B cell (primary cell): ENCODE measurements around the gene RNF149. TPM values are rescaled to one million over a fixed set of nuclear protein-coding genes. Genes with fewer than 3 reads are reported as not detected.
"Not testable (repeated sequence)": the region's sequence is repeated elsewhere in the genome, so short reads cannot be mapped to it uniquely, and the experiment has no call there.

Experiments used
- ATAC-seq: fragments of 200-7000 bp; cut with Tn5 transposase; one replicate; pipeline ENCODE4 v1.10.0; 2021; ENCODE audit warnings: low read depth, mild to moderate bottlenecking, moderate number of reproducible peaks, moderate library complexity
- CTCF ChIA-PET: fragments of 350-600 bp; sonication (Branson Sonifier 250); formaldehyde crosslinking; loops from one replicate; lab custom pipeline; 2021; ENCODE audit warnings: antibody characterized with exemption, inconsistent platforms; lab: Charles Lee
- POLR2A ChIA-PET: fragments of 350-600 bp; sonication (Branson Sonifier 250); formaldehyde crosslinking; loops from one replicate; lab custom pipeline; 2021; ENCODE audit warnings: antibody characterized with exemption; lab: Charles Lee
- DNase-seq: peaks from one replicate; pipeline ENCODE4 v3.0.0; 2013
- H2AFZ ChIP-seq: 2 replicates; pipeline ENCODE4 v1.6.1; 2012; ENCODE audit warnings: mild to moderate bottlenecking, low read depth, low read length; ENCODE audit not compliant: insufficient read depth, poor library complexity, severe bottlenecking
- H3K27ac ChIP-seq, 2 donors: 1 replicate in 1 of 2; 2 replicates in 1 of 2; pipeline ENCODE4 v1.5.1; 2012 to 2013; ENCODE audit warnings: low read length in 2 of 2, mild to moderate bottlenecking in 2 of 2, moderate library complexity in 1 of 2
- H3K27me3 ChIP-seq, 4 experiments: fragments of 200-600 bp in 1 of 4; sonication (generic) in 1 of 4; replicated peaks in 1 of 4; 1 replicate in 2 of 4; 2 replicates in 2 of 4; pipeline versions ENCODE4 v1.6.1 to v1.7.0; 2013 to 2016; ENCODE audit warnings: low read length in 3 of 4, mild to moderate bottlenecking in 2 of 4, mixed read lengths in 1 of 4, moderate library complexity in 1 of 4; ENCODE audit not compliant: insufficient read depth in 4 of 4, control insufficient read depth in 3 of 4; ENCODE audit errors: control extremely low read depth in 1 of 4
- H3K36me3 ChIP-seq, 2 experiments: replicated peaks in 1 of 2; 1 replicate in 1 of 2; 2 replicates in 1 of 2; pipeline versions ENCODE4 v1.6.1 to v1.7.1; 2013; ENCODE audit warnings: low read length in 1 of 2; ENCODE audit not compliant: insufficient read depth in 2 of 2, control insufficient read depth in 1 of 2; ENCODE audit errors: control extremely low read depth in 1 of 2, extremely low read depth in 1 of 2
- H3K4me1 ChIP-seq, 2 donors: fragments of 200-600 bp in 1 of 2; sonication (generic) in 1 of 2; 1 replicate in 1 of 2; 2 replicates in 1 of 2; pipeline versions ENCODE4 v1.5.1 to v1.6.1; 2013 to 2017; ENCODE audit warnings: low read length in 2 of 2; ENCODE audit not compliant: control insufficient read depth in 2 of 2, insufficient read depth in 2 of 2
- H3K4me2 ChIP-seq: replicated peaks from 2 replicates; pipeline ENCODE3; 2012; ENCODE audit warnings: mild to moderate bottlenecking, low read depth, low read length; ENCODE audit not compliant: poor library complexity, severe bottlenecking
- H3K4me3 ChIP-seq, 5 experiments: fragments of 200-600 bp in 1 of 5; sonication (generic) in 1 of 5; 1 replicate in 3 of 5; 2 replicates in 2 of 5; pipeline versions ENCODE4 v1.5.1 to v1.7.0; 2011 to 2016; ENCODE audit warnings: low read length in 4 of 5, mild to moderate bottlenecking in 4 of 5, low read depth in 2 of 5, control low read depth in 1 of 5, moderate library complexity in 1 of 5; ENCODE audit not compliant: insufficient read depth in 1 of 5; ENCODE audit errors: control extremely low read depth in 1 of 5, extremely low read depth in 1 of 5
- H3K79me2 ChIP-seq: fragments of 200-600 bp; sonication (generic); one replicate; pipeline ENCODE4 v1.6.0; 2016; ENCODE audit warnings: low read length; ENCODE audit not compliant: control insufficient read depth, insufficient read depth
- H3K9ac ChIP-seq: fragments of 200-600 bp; sonication (generic); 2 replicates; pipeline ENCODE4 v1.6.1; 2017; ENCODE audit warnings: mild to moderate bottlenecking, low read length, moderate library complexity
- H3K9me3 ChIP-seq, 3 donors: one replicate each; pipeline versions ENCODE4 v1.6.1 to v1.7.1; 2013; ENCODE audit warnings: low read length in 2 of 3; ENCODE audit not compliant: control insufficient read depth in 2 of 3, insufficient read depth in 1 of 3; ENCODE audit errors: control extremely low read depth in 1 of 3
- H4K20me1 ChIP-seq: 2 replicates; pipeline ENCODE4 v1.6.0; 2012; ENCODE audit warnings: mild to moderate bottlenecking, low read length; ENCODE audit not compliant: insufficient read depth, control insufficient read depth, poor library complexity, severe bottlenecking
- H3K27ac Mint-ChIP-seq: one replicate; pipeline ENCODE4 v1.8.0; 2021; ENCODE audit warnings: mixed read lengths
- H3K27me3 Mint-ChIP-seq: one replicate; pipeline ENCODE4 v1.8.0; 2021; ENCODE audit warnings: mixed read lengths
- H3K4me1 Mint-ChIP-seq: one replicate; pipeline ENCODE4 v1.8.0; 2021; ENCODE audit warnings: mixed read lengths
- H3K4me3 Mint-ChIP-seq: one replicate; pipeline ENCODE4 v1.8.0; 2021; ENCODE audit warnings: mixed read lengths
- H3K9me3 Mint-ChIP-seq: one replicate; pipeline ENCODE4 v1.8.0; 2022; ENCODE audit warnings: mixed read lengths; ENCODE audit not compliant: insufficient read depth
- CTCF ChIP-seq: fragments of 200-600 bp; IDR thresholded peaks from one replicate; pipeline ENCODE4 v1.8.0; 2022; ENCODE audit warnings: antibody characterized with exemption, mild to moderate bottlenecking
- EZH2 ChIP-seq: IDR thresholded peaks from 2 replicates; pipeline ENCODE4 v1.6.1; 2012; ENCODE audit warnings: borderline replicate concordance, low read depth, mild to moderate bottlenecking, moderate library complexity, low read length; ENCODE audit not compliant: insufficient read depth, poor library complexity, severe bottlenecking
- WGBS: methylation state at CpG from one replicate; pipeline ENCODE4 v1.1.5; 2013; ENCODE audit warnings: missing lambda C conversion rate; ENCODE audit not compliant: insufficient coverage; 5-methylcytosine and 5-hydroxymethylcytosine counted together
- intact Hi-C: fragments of 100-400 bp; cut with micrococcal nuclease; formaldehyde crosslinking; loops from one replicate; pipeline ENCODE4 v1.10.0; 2022
- polyA plus RNA-seq: library from polyadenylated mRNA; depleted of rRNA; stranded (reverse); fragments of >200 nt; gene quantifications from 2 replicates; pipeline ENCODE4 v1.2.3, GENCODE V29; 2012
- total RNA-seq, 2 donors: library from RNA; stranded (reverse); fragments of 120-200 nt in 1 of 2; gene quantifications; 1 replicate in 1 of 2; 2 replicates in 1 of 2; pipeline versions ENCODE4 v1.2.3 to v1.2.4, GENCODE V29; 2013 to 2022

The RNF149 gene
- total and polyA plus RNA-seq, 2 donors (not counting 1 experiment from before 2014, with no cell fraction given), result 28.2 to 71.6 TPM

GRCh38 chr2:101251844-101252407, 56.6 kb downstream of the RNF149 start:
- intact Hi-C loops, result loop anchor here (1.0 to 5.0 kb wide), 5 partner anchors 56 to 689 kb away; partner anchors contain the start of genes PDCL3, RNF149, RPL31 and TBC1D8
- peak overlapping the region; percentile 98 for H3K9ac ChIP-seq
- Mint-ChIP-seq H3K9me3 (no peaks in the 10 kb centered on the region), H3K27me3 (no peaks in the 10 kb centered on the region), H3K4me1 (peaks cover 44% of the 10 kb centered on the region), H3K27ac (peak overlapping the region; percentile 92), H3K4me3 (peak overlapping the region; percentile 95)
- peak overlapping the region; percentile 34 to 44 for H3K27ac ChIP-seq
- H3K27me3 ChIP-seq, result no peaks in the 10 kb centered on the region
- WGBS, result 3% methylated on average over 6 of the region's 16 CpGs
- TF ChIP-seq CTCF (peak; percentile 43), EZH2 (no peak)
- H3K4me2 ChIP-seq, result peak overlapping the region; percentile 96
- POLR2A ChIA-PET, result interaction anchor here (1.3 kb wide), 1 partner anchor 250 kb away, joined by 4 read pairs; the partner anchor contains the start of gene RPL31
- peaks cover 37% of the 10 kb centered on the region for H4K20me1 ChIP-seq
- ATAC-seq (peak; percentile 28), DNase-seq (peak; percentile 58)
- peaks cover 42% of the 10 kb centered on the region for H3K79me2 ChIP-seq
- no peaks in the 10 kb centered on the region for H3K9me3 ChIP-seq
- peak overlapping the region; percentile 54 to 88 (median 81) for H3K4me3 ChIP-seq
- CTCF ChIA-PET, result interaction anchor here (1.0 to 1.9 kb wide), 5 partner anchors 99 to 250 kb away, joined by 3 to 11 read pairs (median 4); partner anchors contain the start of genes RPL31 and TBC1D8
- H3K36me3 ChIP-seq, result peaks cover 0 to 12% of the 10 kb centered on the region in 2 experiments
- peak overlapping the region; percentile 95 for H2AFZ ChIP-seq
- peaks cover 20 to 30% of the 10 kb centered on the region in 2 donors for H3K4me1 ChIP-seq

- H3K4me3 ChIP-seq, H3K27me3 Mint-ChIP-seq, H3K4me2 ChIP-seq, H3K9me3 Mint-ChIP-seq, ATAC-seq, H3K36me3 ChIP-seq, H3K27me3 ChIP-seq, DNase-seq, H2AFZ ChIP-seq, POLR2A ChIA-PET, H3K9me3 ChIP-seq, H3K27ac ChIP-seq, H3K9ac ChIP-seq: not testable (repeated sequence)
- WGBS, result 95% methylated on average over 8 of the region's 10 CpGs
- H3K27ac Mint-ChIP-seq, result peak overlapping the region; percentile 21
- Histone ChIP-seq H4K20me1 (peaks cover 31% of the 10 kb centered on the region), H3K79me2 (peaks cover 36% of the 10 kb centered on the region), H3K4me1 (peaks cover 20 to 30% of the 10 kb centered on the region in 2 donors)
- CTCF ChIA-PET, result interaction anchor here (0.6 to 2.4 kb wide), 6 partner anchors 22 to 250 kb away, joined by 3 to 11 read pairs (median 4); partner anchors contain the start of genes RPL31 and TBC1D8
- intact Hi-C loops, result loop anchor here (5.0 kb wide), 2 partner anchors 79 to 99 kb away; partner anchors contain the start of gene TBC1D8
- peaks cover 43% of the 10 kb centered on the region for H3K4me1 Mint-ChIP-seq
- peak overlapping the region; percentile 12 for H3K4me3 Mint-ChIP-seq
Observed at GRCh38 chr2:101251246-101251781, 57.2 kb downstream of the RNF149 start.
